ENCODE measurements around the gene PLAA.

GRCh38 chr9:26880262-26880661 lies 66.8 kb downstream of the PLAA start:
- TF ChIP-seq CTCF (conservative IDR thresholded peaks at IDR 0.05) (no peak), ZFX (IDR thresholded peaks at IDR 0.05) (no peak)

Measured in C4-2B (cell line).